Liver (tissue), 9 donors: ENCODE results near the gene USP53. TPM values are rescaled to one million over a fixed set of nuclear protein-coding genes. Genes with fewer than 3 reads are reported as not detected.

Experiments used
- DNase-seq: peaks from one replicate; pipeline ENCODE4 v3.0.0-alpha.2; 2017; ENCODE audit warnings: low spot score
- H3K27ac ChIP-seq, 2 donors: one replicate each; pipeline ENCODE4 v1.7.0; 2013; ENCODE audit warnings: inconsistent platforms in 2 of 2, low read length in 2 of 2, control low read depth in 1 of 2, low read depth in 1 of 2, mild to moderate bottlenecking in 1 of 2
- H3K27me3 ChIP-seq, 4 donors: one replicate each; pipeline versions ENCODE4 v1.6.1 to v1.7.0; 2013; ENCODE audit warnings: low read length in 3 of 4, inconsistent platforms in 1 of 4, mild to moderate bottlenecking in 1 of 4, moderate library complexity in 1 of 4; ENCODE audit not compliant: control insufficient read depth in 4 of 4, insufficient read depth in 4 of 4
- H3K36me3 ChIP-seq, 4 donors: one replicate each; pipeline versions ENCODE4 v1.6.1 to v1.7.0; 2013; ENCODE audit warnings: low read length in 3 of 4, mild to moderate bottlenecking in 3 of 4, low read depth in 1 of 4, moderate library complexity in 1 of 4; ENCODE audit not compliant: control insufficient read depth in 4 of 4, insufficient read depth in 3 of 4
- H3K4me1 ChIP-seq, 4 donors: one replicate each; pipeline versions ENCODE4 v1.6.1 to v1.7.0; 2013; ENCODE audit warnings: low read length in 3 of 4, mild to moderate bottlenecking in 3 of 4, moderate library complexity in 1 of 4; ENCODE audit not compliant: control insufficient read depth in 4 of 4, insufficient read depth in 4 of 4
- H3K4me3 ChIP-seq, 3 donors: one replicate each; pipeline versions ENCODE4 v1.6.1 to v1.7.0; 2013; ENCODE audit warnings: low read length in 3 of 3, control low read depth in 1 of 3, low read depth in 1 of 3, mild to moderate bottlenecking in 1 of 3
- H3K9ac ChIP-seq, 2 donors: one replicate each; pipeline ENCODE4 v1.7.0; 2013; ENCODE audit warnings: low read length in 2 of 2, mild to moderate bottlenecking in 2 of 2, moderate library complexity in 2 of 2, control low read depth in 1 of 2, low read depth in 1 of 2
- H3K9me3 ChIP-seq, 4 donors: one replicate each; pipeline versions ENCODE4 v1.6.1 to v1.7.0; 2013; ENCODE audit warnings: low read length in 3 of 4; ENCODE audit not compliant: control insufficient read depth in 4 of 4
- EGR1 ChIP-seq, 2 donors: IDR thresholded peaks; 2 replicates each; pipeline ENCODE4 v1.6.1; 2016 to 2018; ENCODE audit warnings: antibody characterized with exemption in 2 of 2, low read depth in 2 of 2
- FOXA1 ChIP-seq: IDR thresholded peaks from 2 replicates; pipeline ENCODE4 v1.6.1; 2016; ENCODE audit warnings: antibody characterized with exemption
- FOXA2 ChIP-seq: IDR thresholded peaks from 2 replicates; pipeline ENCODE4 v1.6.1; 2016; ENCODE audit warnings: antibody characterized with exemption
- GABPA ChIP-seq, 2 donors: IDR thresholded peaks in 1 of 2; conservative IDR thresholded peaks in 1 of 2; 2 replicates each; pipeline ENCODE4 v1.6.1; 2016; ENCODE audit warnings: antibody characterized with exemption in 2 of 2, mild to moderate bottlenecking in 1 of 2, moderate library complexity in 1 of 2
- HNF4A ChIP-seq, 2 donors: conservative IDR thresholded peaks; 2 replicates each; pipeline ENCODE4 v1.6.1; 2016; ENCODE audit warnings: antibody characterized with exemption in 2 of 2, mild to moderate bottlenecking in 2 of 2
- HNF4G ChIP-seq: IDR thresholded peaks from 2 replicates; pipeline ENCODE4 v1.6.1; 2016; ENCODE audit warnings: antibody characterized with exemption
- JUND ChIP-seq, 2 donors: IDR thresholded peaks; 2 replicates each; pipeline ENCODE4 v1.6.1; 2016; ENCODE audit warnings: antibody characterized with exemption in 2 of 2
- NR2F2 ChIP-seq: IDR thresholded peaks from 2 replicates; pipeline ENCODE4 v1.6.1; 2016; ENCODE audit warnings: antibody characterized with exemption
- RAD21 ChIP-seq, 2 donors: IDR thresholded peaks; 2 replicates each; pipeline ENCODE4 v1.6.1; 2016; ENCODE audit warnings: antibody characterized with exemption in 2 of 2, mild to moderate bottlenecking in 2 of 2
- RXRA ChIP-seq, 2 donors: IDR thresholded peaks; 2 replicates each; pipeline ENCODE4 v1.6.1; 2017 to 2018; ENCODE audit warnings: antibody characterized with exemption in 2 of 2, mild to moderate bottlenecking in 1 of 2
- SP1 ChIP-seq: IDR thresholded peaks from 2 replicates; pipeline ENCODE4 v1.6.1; 2018; ENCODE audit warnings: antibody characterized with exemption, mild to moderate bottlenecking
- TAF1 ChIP-seq: conservative IDR thresholded peaks from 2 replicates; pipeline ENCODE4 v1.6.1; 2016; ENCODE audit warnings: antibody characterized with exemption, mild to moderate bottlenecking
- YY1 ChIP-seq: IDR thresholded peaks from 2 replicates; pipeline ENCODE4 v1.6.1; 2016; ENCODE audit warnings: antibody characterized with exemption, mild to moderate bottlenecking
- WGBS: extraction: QIAGEN DNeasy Blood & Tissue Kit; methylation state at CpG from one replicate; pipeline ENCODE4 v1.1.7; 2013; 5-methylcytosine and 5-hydroxymethylcytosine counted together
- polyA plus RNA-seq, 2 donors: library from polyadenylated mRNA; stranded (reverse) in 1 of 2; unstranded in 1 of 2; fragments of 200-250 nt in 1 of 2; fragments of >200 nt in 1 of 2; fragmentation: Nextera tagmentation in 1 of 2; extraction: Ambion mirVana in 1 of 2; gene quantifications; one replicate each; pipeline versions ENCODE4 v1.2.1 to v1.2.3, GENCODE V29; 2013 to 2015
- total RNA-seq, 2 donors: library from RNA; depleted of rRNA; stranded (reverse); fragments of >200 nt; gene quantifications; one replicate each; pipeline ENCODE4 v1.2.3, GENCODE V29; 2014
- TF ChIP-seq, protein P1 (sequence below): IDR thresholded peaks from 2 replicates; pipeline ENCODE4 v1.6.1; 2016; ENCODE audit warnings: antibody characterized with exemption
- TF ChIP-seq, protein P2 (sequence below): IDR thresholded peaks from 2 replicates; pipeline ENCODE4 v1.6.1; 2016; ENCODE audit warnings: antibody characterized with exemption, mild to moderate bottlenecking
- TF ChIP-seq, protein P3 (sequence below): IDR thresholded peaks from 2 replicates; pipeline ENCODE4 v1.6.1; 2016; ENCODE audit warnings: antibody characterized with exemption
- TF ChIP-seq, protein P4 (sequence below): IDR thresholded peaks from 2 replicates; pipeline ENCODE4 v1.6.1; 2016; ENCODE audit warnings: antibody characterized with exemption
- TF ChIP-seq, protein P5 (sequence below): fragments of 150-350 bp; IDR thresholded peaks from 2 replicates; pipeline ENCODE4 v1.5.1; 2017; ENCODE audit warnings: improper control_type of control experiment, low read depth, low read length; ENCODE audit not compliant: missing input control
- donor health status: healthy.
- donor health status: healthy.
- donor health status: healthy.
- donor health status: healthy.
- donor health status: healthy.

Gene USP53
- total and polyA plus RNA-seq, 4 donors, result 4.7 to 20.7 (median 5.9) TPM

DNA sequence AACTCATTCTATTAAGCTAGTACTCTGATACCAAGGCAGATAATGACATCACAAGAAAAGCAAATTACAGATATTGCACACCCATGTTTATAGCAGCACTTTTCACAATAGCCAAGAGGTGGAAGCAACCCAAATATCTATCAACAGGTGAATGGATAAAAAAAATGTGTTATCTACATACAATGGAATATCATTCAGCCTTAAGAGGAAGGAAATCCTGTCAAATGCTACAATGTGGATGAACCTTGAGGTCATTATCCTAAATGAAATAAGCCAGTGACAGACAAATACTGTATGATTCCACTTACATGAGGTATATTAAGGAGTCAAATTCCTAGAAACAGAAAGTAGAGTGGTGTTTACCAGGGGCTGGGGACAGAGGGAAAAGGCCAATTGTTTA lies 95.1 kb downstream of the USP53 start (continued):
- no peak for TF ChIP-seq NR2F2

DNA sequence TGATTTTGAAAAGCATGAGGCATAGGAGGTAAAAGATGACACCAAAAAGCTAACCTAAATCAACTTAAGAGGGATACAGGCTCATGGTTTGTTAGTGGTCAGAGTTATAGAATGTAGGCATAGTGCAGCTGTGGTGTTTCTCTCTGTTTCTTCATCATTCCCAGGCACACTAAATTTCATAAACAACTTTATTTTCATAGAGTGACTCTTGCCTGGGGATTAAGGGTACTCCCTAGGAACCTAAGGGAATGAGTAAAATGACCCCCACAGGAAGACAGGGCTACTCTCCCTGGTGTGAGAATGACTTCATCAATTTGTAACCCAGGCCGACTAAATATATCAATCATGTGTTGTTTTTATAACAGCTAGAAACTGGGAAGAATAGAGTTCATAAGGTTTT lies 98.3 kb downstream of the USP53 start:
- H3K27ac ChIP-seq, result no peak overlapping the region
- no peak overlapping the region for H3K4me3 ChIP-seq
- WGBS, result 83% methylated on average over 1 of the region's 1 CpG
- no peak overlapping the region for H3K9ac ChIP-seq
- no peaks in the 10 kb centered on the region for H3K27me3 ChIP-seq
- no peaks in the 10 kb centered on the region for H3K36me3 ChIP-seq
- H3K4me1 ChIP-seq, result no peaks in the 10 kb centered on the region
- H3K9me3 ChIP-seq, result no peaks in the 10 kb centered on the region
- TF ChIP-seq NR2F2 (no peak), HNF4G (no peak), TAF1 (no peak), EGR1 (IDR thresholded peaks at IDR 0.05; ENCODE audit: low read depth in 2 of 2) (no peak), YY1 (no peak), RXRA (IDR thresholded peaks at IDR 0.05) (no peak)
- TF ChIP-seq, protein P1, sequence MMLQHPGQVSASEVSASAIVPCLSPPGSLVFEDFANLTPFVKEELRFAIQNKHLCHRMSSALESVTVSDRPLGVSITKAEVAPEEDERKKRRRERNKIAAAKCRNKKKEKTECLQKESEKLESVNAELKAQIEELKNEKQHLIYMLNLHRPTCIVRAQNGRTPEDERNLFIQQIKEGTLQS, result no peak
- TF ChIP-seq, protein P2, sequence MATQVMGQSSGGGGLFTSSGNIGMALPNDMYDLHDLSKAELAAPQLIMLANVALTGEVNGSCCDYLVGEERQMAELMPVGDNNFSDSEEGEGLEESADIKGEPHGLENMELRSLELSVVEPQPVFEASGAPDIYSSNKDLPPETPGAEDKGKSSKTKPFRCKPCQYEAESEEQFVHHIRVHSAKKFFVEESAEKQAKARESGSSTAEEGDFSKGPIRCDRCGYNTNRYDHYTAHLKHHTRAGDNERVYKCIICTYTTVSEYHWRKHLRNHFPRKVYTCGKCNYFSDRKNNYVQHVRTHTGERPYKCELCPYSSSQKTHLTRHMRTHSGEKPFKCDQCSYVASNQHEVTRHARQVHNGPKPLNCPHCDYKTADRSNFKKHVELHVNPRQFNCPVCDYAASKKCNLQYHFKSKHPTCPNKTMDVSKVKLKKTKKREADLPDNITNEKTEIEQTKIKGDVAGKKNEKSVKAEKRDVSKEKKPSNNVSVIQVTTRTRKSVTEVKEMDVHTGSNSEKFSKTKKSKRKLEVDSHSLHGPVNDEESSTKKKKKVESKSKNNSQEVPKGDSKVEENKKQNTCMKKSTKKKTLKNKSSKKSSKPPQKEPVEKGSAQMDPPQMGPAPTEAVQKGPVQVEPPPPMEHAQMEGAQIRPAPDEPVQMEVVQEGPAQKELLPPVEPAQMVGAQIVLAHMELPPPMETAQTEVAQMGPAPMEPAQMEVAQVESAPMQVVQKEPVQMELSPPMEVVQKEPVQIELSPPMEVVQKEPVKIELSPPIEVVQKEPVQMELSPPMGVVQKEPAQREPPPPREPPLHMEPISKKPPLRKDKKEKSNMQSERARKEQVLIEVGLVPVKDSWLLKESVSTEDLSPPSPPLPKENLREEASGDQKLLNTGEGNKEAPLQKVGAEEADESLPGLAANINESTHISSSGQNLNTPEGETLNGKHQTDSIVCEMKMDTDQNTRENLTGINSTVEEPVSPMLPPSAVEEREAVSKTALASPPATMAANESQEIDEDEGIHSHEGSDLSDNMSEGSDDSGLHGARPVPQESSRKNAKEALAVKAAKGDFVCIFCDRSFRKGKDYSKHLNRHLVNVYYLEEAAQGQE, result no peak
- TF ChIP-seq, protein P3, sequence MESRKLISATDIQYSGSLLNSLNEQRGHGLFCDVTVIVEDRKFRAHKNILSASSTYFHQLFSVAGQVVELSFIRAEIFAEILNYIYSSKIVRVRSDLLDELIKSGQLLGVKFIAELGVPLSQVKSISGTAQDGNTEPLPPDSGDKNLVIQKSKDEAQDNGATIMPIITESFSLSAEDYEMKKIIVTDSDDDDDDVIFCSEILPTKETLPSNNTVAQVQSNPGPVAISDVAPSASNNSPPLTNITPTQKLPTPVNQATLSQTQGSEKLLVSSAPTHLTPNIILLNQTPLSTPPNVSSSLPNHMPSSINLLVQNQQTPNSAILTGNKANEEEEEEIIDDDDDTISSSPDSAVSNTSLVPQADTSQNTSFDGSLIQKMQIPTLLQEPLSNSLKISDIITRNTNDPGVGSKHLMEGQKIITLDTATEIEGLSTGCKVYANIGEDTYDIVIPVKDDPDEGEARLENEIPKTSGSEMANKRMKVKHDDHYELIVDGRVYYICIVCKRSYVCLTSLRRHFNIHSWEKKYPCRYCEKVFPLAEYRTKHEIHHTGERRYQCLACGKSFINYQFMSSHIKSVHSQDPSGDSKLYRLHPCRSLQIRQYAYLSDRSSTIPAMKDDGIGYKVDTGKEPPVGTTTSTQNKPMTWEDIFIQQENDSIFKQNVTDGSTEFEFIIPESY, result no peak
- DNase-seq, result no peak

DNA sequence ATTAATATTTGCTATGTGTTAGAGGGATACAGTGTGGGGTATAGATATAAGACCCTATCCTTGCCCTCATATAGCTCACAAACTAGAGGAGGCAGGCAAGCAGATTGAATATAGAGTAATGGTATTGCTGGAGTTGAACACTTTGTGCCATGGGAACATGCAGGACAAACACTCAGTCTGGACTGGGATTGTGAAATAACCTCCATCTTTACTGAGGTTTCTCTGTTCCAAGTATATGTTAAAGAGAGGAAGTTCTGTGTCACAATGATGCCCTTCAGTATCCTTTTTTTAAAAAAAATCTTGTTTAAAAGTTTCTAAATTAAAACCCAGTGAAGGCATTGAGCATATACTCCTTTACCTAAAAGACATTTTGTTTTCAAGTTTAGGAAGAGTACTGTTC lies 100.7 kb downstream of the USP53 start:
- no peaks in the 10 kb centered on the region for H3K27me3 ChIP-seq
- DNase-seq, result no peak
- H3K4me3 ChIP-seq, result no peak overlapping the region
- H3K27ac ChIP-seq, result no peak overlapping the region
- no peaks in the 10 kb centered on the region for H3K4me1 ChIP-seq
- H3K9me3 ChIP-seq, result no peaks in the 10 kb centered on the region
- no peak overlapping the region for H3K9ac ChIP-seq
- H3K36me3 ChIP-seq, result no peaks in the 10 kb centered on the region
- TF ChIP-seq, protein P4, sequence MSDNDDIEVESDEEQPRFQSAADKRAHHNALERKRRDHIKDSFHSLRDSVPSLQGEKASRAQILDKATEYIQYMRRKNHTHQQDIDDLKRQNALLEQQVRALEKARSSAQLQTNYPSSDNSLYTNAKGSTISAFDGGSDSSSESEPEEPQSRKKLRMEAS, result no peak
- no peak for TF ChIP-seq TAF1
- TF ChIP-seq, protein P5, sequence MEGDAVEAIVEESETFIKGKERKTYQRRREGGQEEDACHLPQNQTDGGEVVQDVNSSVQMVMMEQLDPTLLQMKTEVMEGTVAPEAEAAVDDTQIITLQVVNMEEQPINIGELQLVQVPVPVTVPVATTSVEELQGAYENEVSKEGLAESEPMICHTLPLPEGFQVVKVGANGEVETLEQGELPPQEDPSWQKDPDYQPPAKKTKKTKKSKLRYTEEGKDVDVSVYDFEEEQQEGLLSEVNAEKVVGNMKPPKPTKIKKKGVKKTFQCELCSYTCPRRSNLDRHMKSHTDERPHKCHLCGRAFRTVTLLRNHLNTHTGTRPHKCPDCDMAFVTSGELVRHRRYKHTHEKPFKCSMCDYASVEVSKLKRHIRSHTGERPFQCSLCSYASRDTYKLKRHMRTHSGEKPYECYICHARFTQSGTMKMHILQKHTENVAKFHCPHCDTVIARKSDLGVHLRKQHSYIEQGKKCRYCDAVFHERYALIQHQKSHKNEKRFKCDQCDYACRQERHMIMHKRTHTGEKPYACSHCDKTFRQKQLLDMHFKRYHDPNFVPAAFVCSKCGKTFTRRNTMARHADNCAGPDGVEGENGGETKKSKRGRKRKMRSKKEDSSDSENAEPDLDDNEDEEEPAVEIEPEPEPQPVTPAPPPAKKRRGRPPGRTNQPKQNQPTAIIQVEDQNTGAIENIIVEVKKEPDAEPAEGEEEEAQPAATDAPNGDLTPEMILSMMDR, result no peak
- TF ChIP-seq RXRA (IDR thresholded peaks at IDR 0.05), result no peak
- TF ChIP-seq HNF4A (conservative IDR thresholded peaks at IDR 0.05), result no peak
- no peak for TF ChIP-seq HNF4G
- TF ChIP-seq EGR1 (IDR thresholded peaks at IDR 0.05; ENCODE audit: low read depth in 2 of 2), result no peak
- no peak for TF ChIP-seq NR2F2
- TF ChIP-seq, protein P3, result no peak
- TF ChIP-seq FOXA2, result no peak
- TF ChIP-seq RAD21 (IDR thresholded peaks at IDR 0.05), result no peak
- no peak for TF ChIP-seq JUND (IDR thresholded peaks at IDR 0.05)
- no peak for TF ChIP-seq GABPA (IDR thresholded peaks at IDR 0.05 in 1 of 2, conservative IDR thresholded peaks at IDR 0.05 in 1 of 2)
- TF ChIP-seq SP1, result no peak
- TF ChIP-seq YY1, result no peak
- TF ChIP-seq, protein P1, result no peak
- TF ChIP-seq FOXA1, result no peak
